NCI-H2171 treated with DMSO at 0.1 percent for 48 hours (cell line): ENCODE data around the gene VIPR2.

Source experiments
- DNase-seq: peaks from one replicate; lab custom pipeline; 2025; lab: John Stamatoyannopoulos, UW

VIPR2 gene

DNA sequence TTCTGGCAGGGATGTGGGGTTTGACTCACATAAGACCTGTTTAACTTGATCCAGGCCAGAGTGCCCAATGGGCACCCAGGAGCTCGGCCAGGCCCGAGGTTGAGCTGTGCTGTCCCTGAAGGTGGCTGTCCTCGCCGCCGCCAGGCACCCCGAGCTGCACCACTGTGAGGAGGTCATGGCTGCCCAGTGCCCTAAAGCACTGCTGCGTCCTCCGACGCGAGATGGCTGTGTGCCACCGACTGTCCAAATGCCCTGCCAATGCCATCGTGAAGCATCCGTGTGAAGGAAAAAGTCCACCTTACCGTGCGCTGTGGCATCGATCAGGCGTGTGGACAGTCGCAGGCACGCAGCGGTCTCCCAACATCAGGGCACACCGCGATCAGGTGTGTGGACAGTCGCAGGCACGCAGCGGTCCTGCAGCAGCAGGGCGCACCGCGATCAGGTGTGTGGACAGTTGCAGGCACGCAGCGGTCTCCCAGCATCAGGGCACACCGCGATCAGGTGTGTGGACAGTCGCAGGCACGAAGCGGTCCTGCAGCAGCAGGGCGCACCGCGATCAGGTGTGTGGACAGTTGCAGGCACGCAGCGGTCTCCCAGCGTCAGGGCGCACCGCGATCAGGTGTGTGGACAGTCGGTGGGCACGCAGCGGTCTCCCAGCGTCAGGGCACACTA is 120.3 kb downstream of the VIPR2 start:
- DNase-seq: no peak

DNA sequence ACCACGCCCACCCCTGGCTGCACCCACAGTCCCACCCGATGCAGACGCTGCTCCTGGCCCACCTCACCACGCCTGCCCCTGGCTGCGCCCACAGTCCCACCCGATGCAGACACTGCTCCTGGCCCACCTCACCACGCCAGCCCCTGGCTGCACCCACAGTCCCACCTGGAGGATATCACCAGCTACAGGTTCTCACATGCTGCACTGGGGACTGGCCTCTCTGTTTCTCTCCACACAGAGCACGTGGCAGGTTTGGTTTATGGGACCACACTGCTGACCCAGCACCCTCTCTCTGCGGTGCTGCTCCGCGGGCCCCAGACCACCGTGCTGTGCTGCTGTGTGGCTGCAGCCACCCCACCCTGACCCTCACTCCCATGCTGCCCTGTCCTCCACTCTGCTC is 120.9 kb downstream of the VIPR2 start:
- no peak for DNase-seq

DNA sequence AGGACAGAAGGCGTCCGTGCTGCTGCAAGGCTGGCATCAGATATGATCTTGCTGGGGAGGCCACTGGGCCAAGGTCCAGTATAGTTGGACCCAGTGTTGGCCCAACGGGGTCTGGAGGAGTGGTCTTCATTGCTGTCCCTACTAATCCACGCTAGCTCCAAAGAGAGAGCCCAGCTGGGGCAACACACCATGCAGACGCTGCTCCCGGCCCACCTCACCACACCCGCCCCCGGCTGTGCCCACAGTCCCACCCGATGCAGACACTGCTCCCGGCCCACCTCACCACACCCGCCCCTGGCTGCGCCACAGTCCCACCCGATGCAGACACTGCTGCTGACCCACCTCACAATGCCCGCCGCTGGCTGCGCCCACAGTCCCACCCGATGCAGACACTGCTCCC is 121.5 kb downstream of the VIPR2 start:
- no peak for DNase-seq

DNA sequence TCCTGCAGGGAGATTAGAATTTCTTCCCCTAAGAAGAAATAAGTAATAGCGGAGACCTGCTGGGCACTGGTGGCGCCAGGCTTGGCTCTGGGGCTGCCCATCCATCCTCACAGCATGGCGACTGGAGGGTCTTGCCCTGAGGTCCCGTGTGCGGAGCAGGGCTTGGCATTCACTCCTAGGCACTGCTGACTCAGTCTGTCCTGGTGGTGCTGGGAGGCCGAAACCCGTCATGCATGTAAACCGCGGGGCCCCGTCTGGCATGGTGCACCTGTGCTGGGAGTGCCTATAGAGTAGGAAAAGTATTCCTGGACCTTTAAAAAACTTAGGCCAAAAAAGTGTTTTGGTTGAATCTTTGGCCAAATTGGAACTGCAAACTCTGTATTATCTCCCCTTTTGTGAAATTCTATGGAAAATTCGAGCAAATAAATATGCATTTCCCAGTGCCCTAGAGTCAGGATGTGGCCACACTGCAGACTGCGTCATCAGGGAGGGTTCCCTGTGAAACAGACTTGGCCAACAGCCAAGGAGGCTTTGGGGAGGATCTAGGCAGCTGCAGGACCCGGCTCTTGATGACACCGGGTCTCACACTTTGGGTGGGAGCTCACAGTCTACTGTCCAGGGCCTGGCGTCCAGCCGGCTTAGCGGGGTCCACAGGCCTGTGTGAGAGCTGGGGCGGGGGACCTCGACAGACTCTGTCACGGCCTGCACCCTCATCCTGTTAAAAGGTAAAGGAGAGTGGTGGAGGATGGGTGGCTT is 122.3 kb downstream of the VIPR2 start:
- no peak for DNase-seq

DNA sequence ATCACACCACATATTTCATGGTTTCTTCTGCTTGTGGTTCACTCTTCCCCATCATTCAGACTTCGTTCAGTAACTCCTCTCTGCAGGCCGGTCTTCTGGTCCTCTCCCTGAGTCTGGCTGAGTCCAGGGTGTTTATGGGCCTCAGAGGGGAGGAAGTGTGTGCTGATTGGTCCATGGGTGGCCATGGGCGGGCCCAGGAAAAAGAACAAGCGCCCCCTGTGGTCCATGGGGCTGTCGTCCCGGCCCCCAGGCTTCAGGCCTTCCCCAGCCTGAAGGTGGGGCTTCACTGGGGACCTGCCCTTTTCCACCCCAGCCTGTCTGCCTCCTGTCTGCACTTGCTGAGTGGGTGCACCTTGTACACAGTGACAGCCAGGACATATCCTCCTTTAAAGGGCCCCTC is 123.7 kb downstream of the VIPR2 start:
- no peak for DNase-seq

DNA sequence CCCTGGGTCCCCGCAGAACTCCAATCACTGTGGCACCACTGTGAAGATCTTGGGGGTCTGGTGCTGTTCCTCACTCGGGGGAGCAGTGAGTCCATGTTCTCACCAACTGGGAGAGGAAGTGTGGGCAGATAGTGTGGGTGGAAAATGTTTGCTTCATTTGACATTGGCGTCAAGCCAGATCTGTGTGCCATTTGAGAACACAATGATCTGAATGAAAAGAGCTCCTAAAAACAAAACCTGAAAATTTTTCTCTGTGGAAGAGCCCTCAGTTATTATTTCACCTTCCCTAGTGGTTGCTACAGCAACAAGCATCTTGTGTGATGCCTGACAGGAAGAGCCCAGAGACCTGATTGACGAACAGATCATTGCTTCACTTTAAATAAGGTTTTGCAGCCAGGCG is 125.6 kb downstream of the VIPR2 start:
- DNase-seq: peak; percentile 44

DNA sequence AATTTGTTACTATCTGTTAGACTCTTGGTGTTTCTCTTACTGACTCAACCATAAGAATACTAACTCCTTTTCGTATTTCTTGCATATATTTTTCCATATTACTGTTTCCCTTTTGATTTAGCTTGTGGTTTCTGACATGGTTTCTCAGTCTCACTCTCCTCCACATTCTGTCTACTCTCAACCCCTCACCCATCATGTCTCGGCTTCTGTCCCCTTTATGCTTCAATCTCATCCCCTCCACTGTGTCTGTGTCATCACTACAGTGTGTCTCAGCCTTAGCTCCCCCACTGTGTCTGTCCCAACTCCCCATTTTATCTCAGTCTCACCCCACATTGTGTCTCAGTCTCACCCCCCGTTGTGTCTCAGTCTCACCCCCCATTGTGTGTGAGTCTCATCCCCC is 126.9 kb downstream of the VIPR2 start:
- DNase-seq: no peak

DNA sequence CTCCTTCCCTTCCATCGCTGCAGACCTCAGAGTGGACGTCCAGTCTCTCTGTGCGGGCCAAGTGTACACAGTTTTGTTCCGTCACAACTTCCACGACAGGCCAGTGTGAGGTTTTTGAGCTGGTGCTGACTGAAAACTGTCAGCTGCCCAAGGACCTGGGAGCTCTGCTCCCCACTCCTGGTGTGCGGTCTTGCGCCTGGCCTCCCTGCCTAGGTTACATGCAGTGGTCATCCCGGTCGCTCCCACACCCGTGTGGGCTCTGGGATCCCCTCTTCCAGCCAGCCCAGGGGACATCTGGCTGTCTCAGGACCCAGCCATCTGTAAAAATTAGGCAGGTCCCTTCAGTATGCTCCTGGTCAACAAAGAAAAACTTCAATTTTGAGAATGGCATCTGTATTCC is 127.5 kb downstream of the VIPR2 start:
- DNase-seq: no peak

DNA sequence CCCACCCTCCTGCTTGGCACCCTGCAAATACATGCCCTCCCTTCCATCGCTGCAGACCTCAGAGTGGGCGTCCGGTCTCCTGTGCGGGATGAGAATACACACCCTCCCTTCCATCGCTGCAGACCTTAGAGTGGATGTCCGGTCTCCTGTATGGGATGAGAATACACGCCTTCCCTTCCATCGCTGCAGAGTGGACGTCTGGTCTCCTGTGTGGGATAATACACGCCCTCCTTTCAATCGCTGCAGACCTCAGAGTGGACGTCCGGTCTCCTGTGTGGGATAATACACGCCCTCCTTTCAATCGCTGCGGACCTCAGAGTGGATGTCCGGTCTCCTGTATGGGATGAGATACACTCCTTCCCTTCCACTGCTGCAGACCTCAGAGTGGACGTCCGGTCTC is 128.1 kb downstream of the VIPR2 start:
- DNase-seq: no peak

DNA sequence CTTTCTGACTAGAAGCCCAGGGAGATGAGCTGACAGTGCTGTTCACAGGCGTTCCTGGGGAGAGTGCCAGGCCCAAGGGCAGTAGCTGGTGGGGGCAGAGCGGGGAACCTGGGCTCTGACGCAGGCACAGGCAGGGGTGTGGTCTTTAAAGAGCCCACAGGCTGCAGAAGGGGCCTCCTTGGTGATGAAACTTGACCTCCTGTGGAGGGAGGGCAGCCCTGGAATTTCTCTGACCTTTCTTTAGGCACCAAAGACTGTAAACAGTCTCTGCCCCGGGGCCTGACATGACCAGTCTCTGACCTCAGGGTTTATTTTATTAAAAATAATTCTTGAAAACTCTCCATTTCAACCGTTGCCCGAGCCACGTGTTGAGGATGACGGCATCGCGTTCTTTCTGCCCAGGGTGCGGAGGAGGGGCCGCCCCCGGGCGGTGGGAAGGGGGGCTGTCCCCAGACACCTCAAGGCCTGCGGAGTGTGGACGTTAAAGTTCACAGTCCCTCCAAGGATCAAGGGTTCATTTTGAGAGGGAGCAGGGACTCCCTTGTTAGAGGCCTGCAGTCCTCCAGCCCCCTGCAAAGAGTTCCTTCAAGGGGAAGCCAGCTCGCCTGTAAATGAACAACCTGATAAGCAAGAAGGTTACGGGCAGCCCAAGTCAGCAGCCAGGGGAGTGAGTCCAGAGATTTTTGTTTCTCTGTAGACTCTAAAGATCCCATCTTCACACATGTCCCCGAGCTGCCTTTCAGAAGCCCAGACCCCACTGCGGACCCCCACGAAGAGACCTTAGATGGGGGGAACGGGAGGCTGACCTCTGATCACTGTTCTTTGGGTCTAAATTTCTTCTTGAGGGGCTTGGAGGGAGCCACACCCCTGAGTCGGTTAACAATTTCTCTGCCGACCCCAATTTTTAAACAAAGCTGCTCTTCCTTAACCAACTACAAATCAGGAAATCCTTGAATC is 128.9 kb downstream of the VIPR2 start:
- no peak for DNase-seq

DNA sequence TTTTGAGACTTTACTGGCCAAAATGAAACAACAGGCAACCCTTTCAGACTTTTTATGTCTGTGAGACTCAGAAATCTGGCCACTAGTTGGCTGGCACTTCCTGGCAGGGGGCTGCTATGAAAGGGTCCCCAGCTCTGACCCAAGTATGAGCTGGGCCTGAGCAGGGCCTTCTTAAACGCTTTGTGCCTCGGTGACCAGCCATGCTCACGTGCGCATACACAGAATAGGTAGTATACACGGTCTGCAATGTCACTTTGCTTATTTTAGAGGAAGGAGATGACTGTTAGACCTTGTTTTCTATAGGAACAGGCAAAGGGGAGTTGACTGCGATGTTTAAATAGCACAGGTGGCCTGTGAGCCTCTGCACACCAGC is 129.6 kb downstream of the VIPR2 start:
- no peak for DNase-seq

DNA sequence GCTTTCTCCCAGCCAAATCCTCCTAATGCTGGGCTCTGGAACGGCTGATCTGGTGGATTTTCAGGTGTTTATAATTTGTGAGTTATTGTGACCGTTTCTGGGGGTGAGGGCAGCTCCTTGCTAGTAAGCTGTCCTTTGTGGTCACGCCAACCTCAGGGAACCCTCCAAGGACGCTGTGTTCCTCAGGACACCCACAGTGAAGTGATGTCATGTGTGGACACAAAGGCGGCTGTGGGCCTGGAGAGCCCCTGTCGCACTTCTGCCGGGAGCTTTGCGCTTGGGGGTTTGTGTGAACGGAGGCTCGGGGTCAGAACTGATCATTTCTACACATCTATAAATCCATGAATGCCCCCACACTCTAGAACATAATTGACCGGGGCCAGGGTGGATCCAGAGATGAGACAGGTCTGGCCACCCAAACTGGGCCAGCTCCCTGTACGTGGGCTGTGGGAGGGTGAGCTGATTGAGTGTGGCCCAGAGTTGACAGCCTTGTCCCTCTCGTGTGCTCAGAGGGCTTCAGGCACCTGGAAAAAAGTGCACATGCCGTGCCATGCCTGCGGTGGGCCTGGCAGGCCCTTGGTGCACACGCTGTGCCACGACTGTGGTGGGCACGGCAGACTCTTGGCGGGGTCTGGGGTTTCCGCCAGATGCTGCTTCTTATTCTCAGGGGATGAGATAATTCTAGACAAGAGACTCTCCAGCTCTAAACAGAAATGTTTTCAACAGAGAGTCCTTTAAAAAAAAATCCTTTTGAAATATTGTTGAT is 130.2 kb downstream of the VIPR2 start:
- no peak for DNase-seq

DNA sequence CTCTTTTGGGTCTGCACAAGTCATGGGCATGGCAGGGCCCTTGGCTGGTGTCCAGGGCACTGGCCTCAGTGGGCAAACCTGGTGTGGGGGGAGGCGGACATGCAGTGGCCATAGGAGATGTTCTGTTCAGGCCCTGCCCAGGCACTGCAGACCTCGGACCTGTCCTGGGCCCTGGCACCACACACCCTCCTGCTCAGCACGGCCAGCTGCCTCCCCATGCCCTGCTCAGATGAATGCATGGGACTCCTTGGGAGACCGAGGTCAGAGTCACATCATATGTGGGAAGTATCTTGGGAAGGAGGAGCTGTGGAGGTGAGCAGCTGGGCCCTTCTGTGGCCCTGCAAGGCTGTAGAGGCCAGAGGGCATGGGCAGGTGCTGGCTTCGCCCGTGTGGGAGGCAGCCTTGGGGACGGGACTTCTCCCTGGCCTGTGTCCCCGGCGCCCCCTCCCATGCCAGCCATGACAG is 130.8 kb downstream of the VIPR2 start:
- no peak for DNase-seq

DNA sequence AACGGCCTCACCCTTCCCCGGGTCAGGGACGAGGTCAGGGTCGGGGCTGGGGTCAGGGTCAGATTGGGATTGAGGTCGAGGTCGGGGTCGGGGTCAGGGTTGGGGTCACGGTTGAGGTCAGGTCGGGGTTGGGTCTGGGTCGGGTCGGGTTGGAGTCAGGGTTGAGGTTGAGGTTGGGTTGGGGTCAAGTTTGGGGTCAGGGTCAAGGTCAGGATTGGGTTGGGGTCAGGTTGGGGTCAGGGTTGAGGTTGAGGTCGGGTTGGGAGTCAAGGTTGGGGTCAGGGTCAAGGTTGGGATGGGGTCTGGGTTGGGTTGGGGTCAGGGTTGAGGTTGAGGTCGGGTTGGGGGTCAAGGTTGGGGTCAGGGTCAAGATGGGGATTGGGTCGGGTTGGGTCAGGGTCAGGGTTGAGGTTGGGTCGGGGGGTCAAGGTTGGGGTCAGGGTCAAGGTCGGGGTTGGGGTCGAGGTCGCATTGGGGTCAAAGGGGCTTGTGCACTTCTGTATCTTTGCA is 131.4 kb downstream of the VIPR2 start:
- no peak for DNase-seq

DNA sequence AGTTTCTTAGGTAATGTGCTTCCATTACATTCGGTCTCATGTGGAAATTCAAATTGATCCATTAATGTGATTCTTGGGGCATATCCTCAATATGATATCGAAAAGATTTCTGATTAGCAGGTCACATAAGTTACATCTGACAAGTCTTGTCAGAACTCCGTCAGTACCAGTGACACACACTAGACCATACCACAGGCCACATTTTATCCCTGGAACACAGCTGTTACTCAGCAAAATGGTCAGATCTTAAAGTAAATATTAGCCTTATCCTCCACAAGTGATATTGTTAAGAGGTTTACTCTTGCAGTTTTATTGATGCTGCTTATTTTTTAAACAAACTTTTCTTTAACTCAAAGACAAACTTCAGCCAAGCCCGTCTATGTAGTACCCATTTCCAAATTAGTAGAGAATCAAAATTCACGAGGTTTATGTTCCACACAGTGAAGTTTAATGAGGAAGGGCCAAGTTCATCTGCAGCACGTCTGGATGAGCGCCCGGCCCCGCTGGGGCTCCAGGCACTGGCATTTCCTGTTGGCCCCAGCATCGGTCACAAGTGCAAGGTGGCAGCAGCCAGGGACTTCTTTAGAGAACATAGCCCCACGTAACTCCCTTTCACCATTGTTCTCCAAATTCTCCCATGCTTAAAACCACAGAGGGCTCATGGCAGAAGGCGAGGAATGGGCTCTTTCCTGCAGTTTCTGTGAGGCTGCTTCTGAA is 132.2 kb downstream of the VIPR2 start:
- no peak for DNase-seq

DNA sequence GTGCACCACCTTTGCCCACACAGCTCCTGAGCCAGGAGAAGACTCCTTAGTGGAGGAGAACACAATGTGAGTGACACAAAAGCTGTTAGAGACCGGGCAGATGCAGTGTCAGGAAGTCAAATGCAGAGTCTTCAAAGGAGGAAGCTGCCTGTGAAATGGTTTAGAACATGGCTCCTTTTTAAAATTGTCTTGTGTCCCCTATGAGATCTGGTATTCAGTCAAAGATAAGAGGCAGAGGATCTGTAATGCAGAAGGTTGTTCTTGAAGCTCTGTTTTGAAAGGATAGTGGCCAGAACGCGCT is 133.0 kb downstream of the VIPR2 start:
- DNase-seq: no peak

DNA sequence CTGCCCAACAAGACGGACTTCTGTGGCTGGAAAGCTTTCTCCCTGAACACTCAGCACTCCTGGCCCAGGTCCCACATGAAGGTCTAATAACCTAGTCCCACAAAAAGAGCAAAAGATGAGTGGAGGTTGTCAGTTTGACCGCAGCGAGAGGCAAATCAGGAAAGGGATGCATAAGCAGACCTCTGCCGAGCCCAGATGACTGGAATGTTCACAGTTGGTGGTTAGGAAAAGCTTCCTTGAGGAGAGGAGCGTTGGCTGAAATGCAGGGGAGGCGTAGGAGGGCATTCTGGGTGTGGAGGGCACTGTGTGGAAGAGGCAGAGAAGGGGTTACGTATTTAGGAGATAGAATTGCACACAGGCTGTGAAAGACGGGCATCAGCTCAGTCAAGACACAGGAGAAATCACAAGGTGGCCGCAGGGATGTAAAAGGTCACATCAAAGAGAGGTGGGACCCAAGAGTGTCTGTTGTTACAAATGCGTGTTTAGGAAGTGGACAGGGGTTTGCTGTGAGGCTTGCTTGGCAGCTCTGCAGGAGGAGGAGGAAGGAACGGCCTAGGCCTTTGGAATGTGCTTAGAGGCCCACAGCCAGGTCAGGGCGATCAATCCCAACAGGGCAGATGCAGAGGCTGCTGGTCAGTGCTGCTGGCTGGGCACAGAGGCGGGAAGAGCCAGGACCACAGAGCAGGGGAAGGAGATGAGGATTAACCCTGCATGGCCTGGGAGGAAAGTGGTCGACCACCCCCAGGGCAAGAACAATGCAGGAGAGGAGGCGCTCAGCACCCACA is 133.5 kb downstream of the VIPR2 start:
- no peak for DNase-seq

DNA sequence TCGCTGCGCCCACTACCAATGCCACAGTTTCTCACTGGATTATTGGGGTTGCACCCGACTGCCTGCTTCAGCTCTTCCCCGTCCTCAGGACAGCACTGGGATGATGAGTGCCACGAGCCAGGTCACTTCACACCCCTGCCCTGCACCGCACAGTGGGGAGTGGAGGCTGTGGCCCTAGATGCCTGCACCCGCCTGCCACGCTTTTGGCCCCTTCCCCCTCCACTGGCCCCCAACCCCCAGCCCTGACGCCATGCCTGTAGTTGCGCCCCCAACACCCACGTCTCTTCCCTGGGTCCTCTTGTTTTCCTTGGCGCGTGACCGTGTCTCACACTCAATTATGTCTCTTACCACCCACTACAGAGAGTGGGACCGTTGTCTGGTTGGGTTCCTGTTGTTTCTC is 134.3 kb downstream of the VIPR2 start:
- DNase-seq: no peak

DNA sequence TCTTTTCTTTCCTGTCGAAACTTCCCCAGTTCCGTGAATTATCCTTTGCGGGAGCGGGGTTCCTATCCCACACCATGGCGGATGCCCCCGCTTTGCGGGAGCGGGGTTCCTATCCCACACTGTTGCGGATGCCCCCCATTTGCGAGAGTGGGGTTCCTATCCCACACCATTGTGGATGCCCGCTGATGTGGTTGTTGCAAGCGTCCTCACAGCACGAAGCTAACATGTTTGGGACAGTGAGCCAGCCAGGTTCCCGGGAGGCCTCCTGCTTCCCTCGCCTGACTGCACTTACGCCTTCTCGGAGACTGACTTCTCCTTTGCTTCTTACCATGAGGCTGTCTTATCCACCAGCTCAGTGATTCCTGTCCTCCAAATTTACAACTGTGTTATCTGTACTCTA is 134.7 kb downstream of the VIPR2 start:
- DNase-seq: no peak

DNA sequence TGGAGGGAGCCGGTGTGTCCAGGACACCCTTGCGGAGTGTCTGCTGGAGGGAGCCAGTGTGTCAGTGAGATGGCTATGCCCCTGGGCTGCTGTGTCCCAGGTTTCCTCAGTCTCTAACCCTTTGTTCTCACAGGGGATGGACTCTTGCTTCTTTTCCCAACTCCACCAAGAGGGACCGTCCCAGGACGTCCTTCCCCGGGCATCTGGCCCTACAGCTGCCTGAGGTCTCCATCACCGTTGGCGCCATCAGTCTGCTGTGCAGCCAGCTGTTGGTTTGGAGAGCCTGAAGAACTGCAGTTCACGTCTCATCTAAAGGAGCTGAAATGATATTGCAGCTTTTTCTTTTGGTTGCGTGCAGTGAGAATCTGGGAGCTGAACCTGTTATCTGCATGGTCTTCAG is 136.2 kb downstream of the VIPR2 start:
- DNase-seq: no peak

DNA sequence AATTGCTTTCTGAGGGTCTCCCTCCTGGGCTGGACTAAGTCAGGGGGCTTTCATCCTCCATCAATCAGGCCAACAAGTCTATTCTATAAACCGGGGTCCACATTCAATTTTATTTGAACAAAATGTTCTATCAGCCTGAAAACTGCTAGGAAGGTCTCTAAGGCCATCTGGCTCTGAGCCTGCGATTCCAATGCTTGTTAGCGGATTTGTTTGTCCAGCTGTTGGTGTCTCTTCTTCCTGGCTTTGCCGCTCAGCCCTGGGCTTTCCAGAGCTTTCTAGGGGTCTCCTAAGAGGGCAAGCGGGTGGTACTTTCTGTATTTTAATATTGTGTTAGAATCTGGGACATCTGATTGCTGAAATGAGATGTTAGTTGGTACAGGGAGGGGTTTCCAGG is 136.7 kb downstream of the VIPR2 start:
- no peak for DNase-seq
